SK-N-SH (cell line): ENCODE results near the gene TPRKB. TPM values are rescaled to one million over a fixed set of nuclear protein-coding genes. Genes with fewer than 3 reads are reported as not detected.
"Not testable (repeated sequence)": the region's sequence is repeated elsewhere in the genome, so short reads cannot be mapped to it uniquely, and the experiment has no call there.

Source experiments
- CTCF ChIA-PET: fragments of 300-600, 350-600 bp; formaldehyde crosslinking; extraction: SDS; loops from one replicate; lab custom pipeline; 2021; lab: Yijun Ruan, JAX
- POLR2A ChIA-PET: fragments of 350-600 bp; sonication (Branson Sonifier 250); formaldehyde crosslinking; extraction: SDS; loops from one replicate; lab custom pipeline; 2020; ENCODE audit warnings: antibody characterized with exemption, inconsistent platforms; lab: Yijun Ruan, JAX
- DNase-seq: peaks from one replicate; pipeline ENCODE4 v3.0.0; 2012
- H2AFZ ChIP-seq: fragments of 200-600 bp; sonication (generic); 2 replicates; pipeline ENCODE4 v1.8.1; 2016; ENCODE audit warnings: antibody characterized with exemption, mild to moderate bottlenecking, low read depth
- H3F3A ChIP-seq: fragments of 200-600 bp; sonication (generic); replicated peaks from 2 replicates; pipeline ENCODE3; 2016; ENCODE audit warnings: antibody characterized with exemption, mild to moderate bottlenecking; ENCODE audit not compliant: insufficient read depth
- H3K27ac ChIP-seq, 2 experiments: fragments of 200-500 bp in 1 of 2; fragments of 200-600 bp in 1 of 2; sonication (Bioruptor generic) in 1 of 2; sonication (generic), shearing (Covaris generic) in 1 of 2; 2 replicates each; pipeline versions ENCODE4 v1.5.1 to v1.6.1; 2014 to 2016; ENCODE audit warnings: low read depth in 2 of 2, inconsistent platforms in 1 of 2, low read length in 1 of 2, mild to moderate bottlenecking in 1 of 2, mixed read lengths in 1 of 2
- H3K27me3 ChIP-seq: fragments of 200-600 bp; sonication (generic), shearing (Covaris generic); 2 replicates; pipeline ENCODE4 v1.6.1; 2016; ENCODE audit warnings: mixed run types; ENCODE audit not compliant: insufficient read depth
- H3K36me3 ChIP-seq, 2 experiments: fragments of 200-500 bp in 1 of 2; fragments of 200-600 bp in 1 of 2; sonication (Bioruptor generic) in 1 of 2; sonication (generic) in 1 of 2; replicated peaks in 1 of 2; 2 replicates each; pipeline versions ENCODE3 to v1.5.1; 2014 to 2016; ENCODE audit warnings: low read length in 1 of 2, mild to moderate bottlenecking in 1 of 2; ENCODE audit not compliant: insufficient read depth in 2 of 2, control insufficient read depth in 1 of 2
- H3K4me1 ChIP-seq, 2 experiments: fragments of 200-500 bp in 1 of 2; fragments of 200-600 bp in 1 of 2; sonication (Bioruptor generic) in 1 of 2; sonication (generic), shearing (Covaris generic) in 1 of 2; 2 replicates each; pipeline versions ENCODE4 v1.5.1 to v1.6.1; 2014 to 2016; ENCODE audit warnings: low read depth in 1 of 2, low read length in 1 of 2, mixed run types in 1 of 2; ENCODE audit not compliant: insufficient read depth in 2 of 2, control insufficient read depth in 1 of 2
- H3K4me2 ChIP-seq: fragments of 200-600 bp; sonication (generic), shearing (Covaris generic); 2 replicates; pipeline ENCODE4 v1.6.1; 2017; ENCODE audit warnings: mixed run types
- H3K4me3 ChIP-seq, 2 experiments: fragments of 200-500 bp in 1 of 2; fragments of 200-600 bp in 1 of 2; sonication (Bioruptor generic) in 1 of 2; sonication (generic), shearing (Covaris generic) in 1 of 2; 2 replicates each; pipeline versions ENCODE4 v1.5.1 to v1.8.1; 2014 to 2016; ENCODE audit warnings: low read depth in 2 of 2, inconsistent platforms in 1 of 2, low read length in 1 of 2, mild to moderate bottlenecking in 1 of 2, mixed read lengths in 1 of 2, moderate library complexity in 1 of 2
- H3K79me2 ChIP-seq: fragments of 200-600 bp; sonication (generic); 2 replicates; pipeline ENCODE4 v1.8.1; 2017; ENCODE audit warnings: mild to moderate bottlenecking; ENCODE audit not compliant: insufficient read depth
- H3K9ac ChIP-seq: fragments of 200-600 bp; sonication (generic); 2 replicates; pipeline ENCODE4 v1.6.1; 2017; ENCODE audit warnings: mixed run types
- H3K9me2 ChIP-seq: fragments of 200-600 bp; sonication (generic); 2 replicates; pipeline ENCODE4 v1.6.1; 2017; ENCODE audit warnings: mixed run types
- H3K9me3 ChIP-seq: fragments of 200-600 bp; sonication (generic); 2 replicates; pipeline ENCODE4 v1.6.1; 2017; ENCODE audit warnings: mixed run types, mild to moderate bottlenecking, moderate library complexity
- H4K20me1 ChIP-seq: fragments of 200-600 bp; sonication (generic); 2 replicates; pipeline ENCODE4 v1.6.1; 2017; ENCODE audit warnings: mild to moderate bottlenecking, mixed run types; ENCODE audit not compliant: insufficient read depth
- ELF1 ChIP-seq: IDR thresholded peaks from 2 replicates; pipeline ENCODE4 v1.4.0; 2012
- EZH2phosphoT487 ChIP-seq: fragments of 200-600 bp; sonication (generic); IDR thresholded peaks from 2 replicates; pipeline ENCODE4 v1.6.1; 2017; ENCODE audit warnings: low read depth, mixed run types, mild to moderate bottlenecking, antibody characterized with exemption, moderate library complexity, borderline replicate concordance
- FOSL2 ChIP-seq: IDR thresholded peaks from 2 replicates; pipeline ENCODE4 v1.4.0; 2012; ENCODE audit warnings: low read depth, mild to moderate bottlenecking, moderate library complexity, borderline replicate concordance
- FOXJ3 ChIP-seq: sonication (generic); formaldehyde crosslinking; IDR thresholded peaks from 2 replicates; pipeline ENCODE4 v1.5.1; 2020; ENCODE audit warnings: mild to moderate bottlenecking, missing genetic modification reagents
- FOXM1 ChIP-seq: IDR thresholded peaks from 2 replicates; pipeline ENCODE4 v1.4.0; 2012; ENCODE audit warnings: low read depth, mild to moderate bottlenecking
- GATA2 ChIP-seq: sonication (generic); formaldehyde crosslinking; IDR thresholded peaks from 2 replicates; pipeline ENCODE4 v1.5.0; 2020; ENCODE audit warnings: mild to moderate bottlenecking, missing genetic modification reagents
- MXI1 ChIP-seq: IDR thresholded peaks from 2 replicates; pipeline ENCODE4 v1.6.1; 2012; ENCODE audit warnings: mild to moderate bottlenecking, low read depth, low read length, improper control_type of control experiment
- NFIC ChIP-seq: IDR thresholded peaks from 2 replicates; pipeline ENCODE4 v1.4.0; 2012; ENCODE audit warnings: borderline replicate concordance
- POLR2AphosphoS5 ChIP-seq: IDR thresholded peaks from 2 replicates; pipeline ENCODE4 v1.6.1; 2012; ENCODE audit warnings: low read depth, low read length
- RFX5 ChIP-seq: IDR thresholded peaks from 2 replicates; pipeline ENCODE4 v1.6.1; 2012; ENCODE audit warnings: mild to moderate bottlenecking, improper control_type of control experiment, low read length
- TEAD4 ChIP-seq: IDR thresholded peaks from 2 replicates; pipeline ENCODE4 v1.4.0; 2012; ENCODE audit warnings: mild to moderate bottlenecking, borderline replicate concordance; ENCODE audit not compliant: insufficient read depth
- WGBS: methylation state at CpG from one replicate; pipeline ENCODE4 v1.1.6; 2017; ENCODE audit warnings: low lambda C conversion rate; 5-methylcytosine and 5-hydroxymethylcytosine counted together
- polyA plus RNA-seq, 3 experiments: library from polyadenylated mRNA; depleted of rRNA; stranded (reverse); fragments of >200 nt; gene quantifications; 2 replicates each; pipeline ENCODE4 v1.2.3, GENCODE V29; 2012
- TF ChIP-seq, protein P1 (sequence below): fragments of 150-350 bp; IDR thresholded peaks from 2 replicates; pipeline ENCODE4 v1.6.1; 2016; ENCODE audit warnings: mild to moderate bottlenecking, low read depth, low read length

The TPRKB gene
- polyA plus RNA-seq, 1 of the 3 experiments (the other 2 are of a cell fraction): 32.1 TPM

DNA sequence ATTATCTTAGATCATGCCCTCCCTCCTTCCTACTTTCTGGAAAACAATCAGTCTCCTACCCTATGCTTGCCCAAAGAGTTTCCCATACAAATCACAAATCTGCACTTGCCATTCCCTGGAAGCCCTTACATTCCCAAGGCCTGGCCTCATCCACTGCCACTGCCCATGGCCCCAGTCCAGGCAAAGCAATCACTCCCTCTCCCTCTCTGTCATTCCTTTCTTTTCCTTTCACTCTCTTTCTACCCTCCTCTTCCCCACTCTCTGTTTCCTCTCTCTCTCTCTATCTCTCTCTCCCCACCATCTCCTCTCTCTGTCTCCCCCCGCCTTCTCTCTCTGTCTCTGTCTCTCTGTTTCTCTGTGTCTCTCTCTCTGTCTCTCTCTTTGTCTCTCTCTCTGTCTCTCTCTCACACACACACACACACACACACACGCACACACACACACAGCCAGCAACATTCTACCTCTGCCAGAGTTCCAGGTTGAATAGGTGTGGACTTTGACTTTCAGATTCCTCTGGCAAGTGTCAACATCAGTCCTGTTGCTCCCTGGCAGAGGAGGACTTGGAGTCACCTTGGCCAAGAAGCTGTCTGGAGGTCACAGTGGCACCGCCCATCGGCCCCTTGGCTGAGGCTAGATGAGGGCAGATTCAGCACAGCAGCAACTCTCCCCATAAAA is 51.2 kb downstream of the TPRKB start:
- Histone ChIP-seq H3K9me2 (no peaks in the 10 kb centered on the region), H4K20me1 (no peaks in the 10 kb centered on the region), H3K27ac (no peak overlapping the region)
- TF ChIP-seq EZH2phosphoT487: no peak
- TF ChIP-seq, protein P1, sequence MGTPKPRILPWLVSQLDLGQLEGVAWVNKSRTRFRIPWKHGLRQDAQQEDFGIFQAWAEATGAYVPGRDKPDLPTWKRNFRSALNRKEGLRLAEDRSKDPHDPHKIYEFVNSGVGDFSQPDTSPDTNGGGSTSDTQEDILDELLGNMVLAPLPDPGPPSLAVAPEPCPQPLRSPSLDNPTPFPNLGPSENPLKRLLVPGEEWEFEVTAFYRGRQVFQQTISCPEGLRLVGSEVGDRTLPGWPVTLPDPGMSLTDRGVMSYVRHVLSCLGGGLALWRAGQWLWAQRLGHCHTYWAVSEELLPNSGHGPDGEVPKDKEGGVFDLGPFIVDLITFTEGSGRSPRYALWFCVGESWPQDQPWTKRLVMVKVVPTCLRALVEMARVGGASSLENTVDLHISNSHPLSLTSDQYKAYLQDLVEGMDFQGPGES: no peak
- TF ChIP-seq NFIC: no peak
- no peak for TF ChIP-seq FOSL2
- no peak for TF ChIP-seq FOXM1
- TF ChIP-seq POLR2AphosphoS5: no peak
- TF ChIP-seq MXI1: no peak
- TF ChIP-seq RFX5: no peak
- TF ChIP-seq ELF1: no peak
- no peak for TF ChIP-seq GATA2 (CRISPR knock-in tag)
- TF ChIP-seq TEAD4: no peak
- no peak for TF ChIP-seq FOXJ3
- TF ChIP-seq, all 33 proteins: peak for 0
- Histone ChIP-seq H3K9me3 (no peaks in the 10 kb centered on the region), H3K27me3 (no peaks in the 10 kb centered on the region), H3K36me3 (no peaks in the 10 kb centered on the region), H3K4me2 (no peak overlapping the region), H2AFZ (no peak overlapping the region), H3K4me1 (no peaks in the 10 kb centered on the region), H3K4me3 (no peak overlapping the region), H3F3A (no peaks in the 10 kb centered on the region), H3K79me2 (no peaks in the 10 kb centered on the region), H3K9ac (no peak overlapping the region)
- ChIA-PET CTCF (no interaction called here), POLR2A (no interaction called here)
- DNase-seq: no peak
- 64% methylated on average over 4 of the region's 4 CpGs for WGBS

DNA sequence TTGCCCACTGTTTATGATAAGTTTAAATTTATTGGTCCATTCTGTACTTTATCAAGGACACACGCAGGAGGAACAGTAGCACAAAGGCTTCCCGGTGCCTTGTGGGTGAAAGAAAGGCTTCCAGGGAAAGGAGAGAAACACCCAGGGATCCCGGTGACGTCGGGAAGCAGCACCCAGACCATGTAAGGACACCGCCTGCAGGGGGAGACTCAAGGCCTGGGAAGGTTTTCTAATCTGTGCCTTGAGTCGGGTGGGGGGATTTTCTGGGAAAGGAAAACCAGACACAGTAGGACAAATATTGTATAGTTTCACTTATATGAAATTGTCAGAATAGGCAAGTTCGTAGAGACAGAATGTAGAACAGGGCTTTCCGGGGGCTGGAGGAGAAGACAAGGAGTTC is 52.2 kb downstream of the TPRKB start:
- H2AFZ ChIP-seq, H3F3A ChIP-seq, H3K9ac ChIP-seq, H3K4me3 ChIP-seq, H4K20me1 ChIP-seq, H3K9me2 ChIP-seq, H3K27ac ChIP-seq, POLR2A ChIA-PET, H3K9me3 ChIP-seq, H3K4me2 ChIP-seq, H3K36me3 ChIP-seq, H3K27me3 ChIP-seq, H3K79me2 ChIP-seq, H3K4me1 ChIP-seq, DNase-seq, CTCF ChIA-PET: not testable (repeated sequence)
- 75% methylated on average over 9 of the region's 9 CpGs for WGBS

DNA sequence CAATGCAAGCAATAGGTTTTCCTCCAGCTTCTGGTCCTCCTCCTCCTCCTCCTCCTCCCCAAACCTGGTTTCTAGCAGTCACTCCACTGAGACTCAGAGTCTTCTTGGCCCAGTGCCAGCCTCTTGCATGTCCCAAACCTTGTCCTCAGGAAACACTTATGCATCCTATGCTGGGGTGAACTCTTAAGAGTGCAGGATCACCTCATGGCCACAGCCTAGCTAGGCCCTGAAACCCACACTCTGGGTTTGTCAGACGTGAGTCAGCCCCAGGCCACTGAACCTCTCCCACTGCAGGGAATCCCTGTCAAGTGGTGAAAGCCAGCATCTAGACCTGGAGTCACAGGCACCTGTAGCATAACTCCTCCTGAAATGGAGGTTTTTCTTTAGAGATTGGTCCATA is 52.8 kb downstream of the TPRKB start:
- DNase-seq, H3F3A ChIP-seq, H4K20me1 ChIP-seq, H3K27me3 ChIP-seq, H3K4me2 ChIP-seq, H3K4me3 ChIP-seq, H3K27ac ChIP-seq, H3K9me2 ChIP-seq, H3K9me3 ChIP-seq, H3K4me1 ChIP-seq, H3K36me3 ChIP-seq, H3K9ac ChIP-seq, H2AFZ ChIP-seq, H3K79me2 ChIP-seq, POLR2A ChIA-PET, CTCF ChIA-PET: not testable (repeated sequence)
- 29% methylated on average over 1 of the region's 1 CpG for WGBS
